Hepatocyte (in vitro differentiated cells): Measurements from ENCODE around the gene WDR54. TPM values are rescaled to one million over a fixed set of nuclear protein-coding genes. Genes with fewer than 3 reads are reported as not detected.

Experiments
- DNase-seq: peaks from one replicate; pipeline ENCODE4 v3.0.0-alpha.2; 2016; ENCODE audit warnings: low spot score
- H2AFZ ChIP-seq: fragments of 200-600 bp; sonication (generic); 2 replicates; pipeline ENCODE4 v1.6.0; 2016; ENCODE audit warnings: antibody characterized with exemption, mild to moderate bottlenecking
- H3K27ac ChIP-seq: fragments of 200-600 bp; sonication (generic); 2 replicates; pipeline ENCODE4 v1.5.1; 2016; ENCODE audit warnings: mild to moderate bottlenecking
- H3K27me3 ChIP-seq: fragments of 200-600 bp; sonication (generic); 2 replicates; pipeline ENCODE4 v1.6.1; 2016
- H3K36me3 ChIP-seq: fragments of 200-600 bp; sonication (generic); replicated peaks from 2 replicates; pipeline ENCODE4 v1.5.1; 2016; ENCODE audit warnings: low read depth; ENCODE audit not compliant: insufficient read depth
- H3K4me1 ChIP-seq: fragments of 200-600 bp; sonication (generic); 2 replicates; pipeline ENCODE4 v1.5.1; 2016; ENCODE audit warnings: mild to moderate bottlenecking, moderate library complexity; ENCODE audit not compliant: insufficient read depth
- H3K4me2 ChIP-seq: fragments of 200-600 bp; sonication (generic); 2 replicates; pipeline ENCODE4 v1.6.0; 2016
- H3K4me3 ChIP-seq: fragments of 200-600 bp; sonication (generic); 2 replicates; pipeline ENCODE4 v1.5.1; 2016; ENCODE audit warnings: mild to moderate bottlenecking
- H3K79me2 ChIP-seq: fragments of 200-600 bp; sonication (generic); 2 replicates; pipeline ENCODE4 v1.6.0; 2017; ENCODE audit warnings: mild to moderate bottlenecking
- H3K9me2 ChIP-seq: fragments of 200-600 bp; sonication (generic); replicated peaks from 2 replicates; pipeline ENCODE4 v1.6.0; 2017; ENCODE audit warnings: mild to moderate bottlenecking; ENCODE audit not compliant: insufficient read depth
- H3K9me3 ChIP-seq: fragments of 200-600 bp; sonication (generic); 2 replicates; pipeline ENCODE4 v1.5.1; 2016; ENCODE audit warnings: low read depth, mild to moderate bottlenecking
- H4K20me1 ChIP-seq: fragments of 200-600 bp; sonication (generic); 2 replicates; pipeline ENCODE4 v1.6.0; 2016; ENCODE audit warnings: mild to moderate bottlenecking; ENCODE audit not compliant: insufficient read depth, poor library complexity, severe bottlenecking
- CTCF ChIP-seq: fragments of 200-600 bp; sonication (generic); IDR thresholded peaks from 2 replicates; pipeline ENCODE4 v1.5.1; 2016; ENCODE audit warnings: antibody characterized with exemption, mild to moderate bottlenecking; ENCODE audit not compliant: poor library complexity
- EZH2 ChIP-seq: fragments of 200-600 bp; sonication (generic); IDR thresholded peaks from 2 replicates; pipeline ENCODE4 v1.6.1; 2016; ENCODE audit warnings: antibody characterized with exemption, mild to moderate bottlenecking, borderline replicate concordance
- EZH2phosphoT487 ChIP-seq: fragments of 200-600 bp; sonication (generic); IDR thresholded peaks from one replicate; pipeline ENCODE4 v1.6.1; 2018; ENCODE audit warnings: antibody characterized with exemption, mild to moderate bottlenecking, low read depth, moderate library complexity; ENCODE audit not compliant: unreplicated experiment, severe bottlenecking
- WGBS: methylation state at CpG from one replicate; pipeline ENCODE4 v1.1.6; 2016; ENCODE audit warnings: low lambda C conversion rate; ENCODE audit errors: missing lambda C conversion rate; 5-methylcytosine and 5-hydroxymethylcytosine counted together
- polyA plus RNA-seq: library from polyadenylated mRNA; unstranded; fragments of >200 nt; fragmentation: Nextera tagmentation; extraction: Ambion mirVana; gene quantifications from 2 replicates; pipeline ENCODE4 v1.2.1, GENCODE V29; 2016
- total RNA-seq: library from RNA; depleted of rRNA; stranded (reverse); fragments of >200 nt; gene quantifications from 2 replicates; pipeline ENCODE4 v1.2.3, GENCODE V29; 2014

Gene WDR54
- total and polyA plus RNA-seq, 2 experiments from 2014 or later: 6.2 to 22.6 TPM

- Histone ChIP-seq H3K4me2 (peak overlapping the region; percentile 79), H3K9me3 (no peaks in the 10 kb centered on the region), H2AFZ (peak overlapping the region; percentile 89), H3K36me3 (no peaks in the 10 kb centered on the region), H3K4me1 (peaks cover 14% of the 10 kb centered on the region), H3K4me3 (peak overlapping the region; percentile 62), H3K27ac (peak overlapping the region; percentile 97), H3K79me2 (peaks cover 48% of the 10 kb centered on the region), H3K27me3 (no peaks in the 10 kb centered on the region), H4K20me1 (peaks cover 22% of the 10 kb centered on the region), H3K9me2 (no peaks in the 10 kb centered on the region)
- peak; percentile 96 for DNase-seq
- 3% methylated on average over 53 of the region's 62 CpGs for WGBS
- TF ChIP-seq CTCF (peak; percentile 99), EZH2phosphoT487 (no peak), EZH2 (no peak)
Observed at GRCh38 chr2:74391580-74392448, 29.7 kb upstream of the WDR54 start.

- Histone ChIP-seq H3K9me2 (no peaks in the 10 kb centered on the region), H4K20me1 (peaks cover 18% of the 10 kb centered on the region), H2AFZ (peak overlapping the region; percentile 89), H3K79me2 (peaks cover 43% of the 10 kb centered on the region), H3K27ac (no peak overlapping the region), H3K4me2 (peak overlapping the region; percentile 79), H3K4me1 (peaks cover 14% of the 10 kb centered on the region), H3K27me3 (no peaks in the 10 kb centered on the region), H3K4me3 (no peak overlapping the region), H3K36me3 (no peaks in the 10 kb centered on the region), H3K9me3 (no peaks in the 10 kb centered on the region)
- TF ChIP-seq CTCF: no peak
- WGBS: 71% methylated on average over 13 of the region's 13 CpGs
- DNase-seq: no peak
Observed at GRCh38 chr2:74392449-74392743, 29.1 kb upstream of the WDR54 start.

- WGBS: 95% methylated on average over 1 of the region's 1 CpG
- H3K4me3 ChIP-seq: no peak overlapping the region
- H3K27me3 ChIP-seq: no peaks in the 10 kb centered on the region
- peaks cover 14% of the 10 kb centered on the region for H3K4me1 ChIP-seq
- TF ChIP-seq CTCF: no peak
- no peak for TF ChIP-seq EZH2phosphoT487
- TF ChIP-seq EZH2: no peak
- H3K9me3 ChIP-seq: no peaks in the 10 kb centered on the region
- peaks cover 16% of the 10 kb centered on the region for H4K20me1 ChIP-seq
- H3K27ac ChIP-seq: no peak overlapping the region
- no peak overlapping the region for H2AFZ ChIP-seq
- peaks cover 31% of the 10 kb centered on the region for H3K79me2 ChIP-seq
- no peaks in the 10 kb centered on the region for H3K9me2 ChIP-seq
- no peaks in the 10 kb centered on the region for H3K36me3 ChIP-seq
- DNase-seq: no peak
- no peak overlapping the region for H3K4me2 ChIP-seq
Observed at GRCh38 chr2:74393525-74393924, 28.0 kb upstream of the WDR54 start.
